ENCODE results near the gene SUMO3.

SUMO3 gene

GRCh38 chr21:44801468-44802395 lies 16.1 kb downstream of the SUMO3 start, which contains the start of gene UBE2G2:
TSS of gene UBE2G2 (minus strand) at chr21:44801820. CDS start at chr21:44801748, 72 bp downstream.
- peak; percentile 89 for DNase-seq

GRCh38 chr21:44800971-44801467 lies 16.8 kb downstream of the SUMO3 start:
- no peak for DNase-seq

DNA sequence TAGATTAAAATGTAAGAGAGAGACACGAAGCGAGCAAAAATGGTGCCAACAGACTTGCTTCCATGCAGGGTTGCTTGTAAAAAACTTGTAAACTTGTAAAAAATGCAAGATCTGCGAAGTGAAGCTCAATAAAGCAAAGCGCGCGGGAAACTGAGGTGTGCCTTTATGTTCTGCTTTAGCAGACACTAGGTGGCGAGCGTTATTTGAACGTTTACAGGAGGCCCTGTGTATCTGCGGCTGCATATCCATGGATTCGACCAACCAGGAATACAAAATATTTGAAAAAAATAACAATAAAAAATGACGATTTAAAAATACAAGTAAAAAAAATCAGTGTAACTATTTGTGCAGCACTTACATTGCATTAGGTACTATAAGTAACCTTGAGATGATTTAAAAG lies 17.8 kb downstream of the SUMO3 start:
- peak; percentile 42 for DNase-seq

DNA sequence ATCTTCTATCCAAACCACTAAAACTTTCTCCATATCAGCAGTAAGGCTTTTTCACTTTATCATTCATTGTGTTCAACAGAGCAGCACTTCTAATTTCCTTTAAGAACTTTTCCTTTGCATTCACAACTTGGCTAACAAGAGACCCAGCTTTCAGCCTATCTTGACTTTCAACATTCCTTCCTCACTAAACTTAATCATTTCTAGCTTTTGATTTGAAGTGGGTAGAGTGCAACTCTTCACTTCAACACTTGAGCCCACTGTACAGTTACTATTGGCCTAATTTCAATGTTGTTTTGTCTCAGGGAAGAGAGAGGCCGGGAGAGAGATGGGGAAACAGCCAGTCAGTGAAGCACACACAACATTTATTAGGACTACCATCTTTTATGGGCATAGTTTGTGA lies 18.2 kb downstream of the SUMO3 start:
- no peak for DNase-seq

DNA sequence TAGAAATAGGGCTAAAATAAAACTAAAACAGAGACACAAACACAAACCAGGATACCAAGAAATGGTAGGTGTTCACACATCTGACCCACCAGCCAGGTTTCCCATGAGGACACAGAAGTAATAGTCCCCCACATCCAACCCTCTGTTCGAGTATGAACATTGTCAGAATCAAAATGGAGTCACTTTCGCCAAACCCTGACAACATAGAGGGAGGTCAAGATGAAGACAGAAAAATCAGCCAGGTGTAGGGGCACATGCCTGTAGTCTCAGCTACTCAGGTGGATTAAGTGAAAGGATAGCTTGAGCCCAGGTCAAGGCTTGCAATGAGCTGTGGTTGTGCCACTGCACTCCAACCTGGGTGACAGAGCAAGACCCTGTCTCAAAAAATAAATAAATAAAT lies 20.1 kb downstream of the SUMO3 start:
- DNase-seq = no peak

DNA sequence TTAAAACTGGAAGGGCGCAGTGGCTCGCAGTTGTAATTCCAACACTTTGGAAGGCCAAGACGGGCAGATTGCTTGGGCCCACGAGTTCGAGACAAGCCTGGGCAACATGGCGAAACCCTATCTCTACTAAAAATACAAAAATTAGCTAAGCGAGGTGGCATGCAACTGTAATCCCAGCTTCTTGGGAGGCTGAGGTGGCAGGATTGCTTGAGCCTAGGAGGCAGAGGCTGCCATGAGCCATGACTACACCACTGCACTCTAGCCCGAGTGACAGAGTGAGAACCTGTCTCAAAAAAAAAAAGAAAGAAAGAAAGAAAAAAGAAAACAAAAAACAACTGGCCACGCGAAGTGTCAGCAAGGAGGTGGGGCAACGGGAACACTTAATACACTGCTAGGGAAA lies 22.5 kb downstream of the SUMO3 start:
- DNase-seq = no peak

DNA sequence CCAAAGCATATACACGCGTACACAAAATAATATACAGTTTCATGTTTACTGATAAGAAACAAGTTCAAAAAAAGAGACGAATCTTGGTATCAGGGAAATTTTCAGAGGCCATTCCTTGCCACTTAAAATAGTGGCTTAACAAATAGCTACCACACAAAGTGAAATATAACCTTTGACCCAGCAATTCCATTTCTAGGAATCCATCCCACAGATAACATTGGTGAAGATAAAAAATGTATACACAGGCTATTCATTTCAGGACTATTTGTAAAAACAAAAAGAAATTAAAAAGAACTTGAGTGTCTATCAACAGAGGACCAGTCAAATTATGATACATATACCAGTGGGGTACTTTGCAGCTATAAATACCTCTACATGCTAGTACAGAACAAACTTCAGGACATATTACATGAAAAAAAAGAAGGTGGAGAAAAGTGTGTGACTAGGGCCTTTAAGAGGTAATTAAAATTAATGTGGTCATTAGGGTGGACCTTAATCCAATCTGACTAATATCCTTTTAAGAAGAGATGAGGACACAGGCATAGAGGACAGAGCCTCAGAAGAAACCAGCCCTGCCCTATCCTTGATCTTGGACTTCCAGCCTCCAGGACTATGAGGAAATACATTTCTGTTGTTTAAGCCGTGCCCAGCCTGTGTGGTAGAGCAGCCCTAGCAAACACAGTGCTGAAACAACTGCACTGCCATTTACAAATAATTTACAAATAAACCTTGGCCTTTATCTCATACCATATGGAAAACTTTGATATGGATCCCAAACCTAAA lies 24.1 kb downstream of the SUMO3 start:
- no peak for DNase-seq

- peak; percentile 57 for DNase-seq
Measured at GRCh38 chr21:44792702-44793591, 24.9 kb downstream of the SUMO3 start.

GRCh38 chr21:44791993-44792392 lies 25.9 kb downstream of the SUMO3 start:
- DNase-seq = no peak

DNA sequence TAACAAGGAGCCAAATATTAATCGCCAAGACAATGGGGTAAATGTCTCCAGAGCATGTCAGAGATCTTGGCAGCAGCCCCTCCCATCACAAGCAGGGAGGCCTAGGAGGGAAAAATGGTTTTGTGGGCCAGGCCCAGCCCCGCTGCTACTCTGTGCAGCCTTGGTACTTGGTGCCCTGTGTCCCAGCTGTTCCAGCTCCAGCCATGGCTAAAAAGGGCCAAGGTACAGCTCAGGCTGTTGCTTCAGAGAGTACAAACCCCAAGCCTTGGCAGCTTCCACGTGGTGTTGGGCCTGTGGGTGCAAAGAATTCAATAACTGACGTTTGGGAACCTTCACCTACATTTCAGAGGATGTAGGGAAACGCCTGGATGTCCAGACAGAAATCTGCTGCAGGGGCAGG lies 26.6 kb downstream of the SUMO3 start:
- DNase-seq = no peak

DNA sequence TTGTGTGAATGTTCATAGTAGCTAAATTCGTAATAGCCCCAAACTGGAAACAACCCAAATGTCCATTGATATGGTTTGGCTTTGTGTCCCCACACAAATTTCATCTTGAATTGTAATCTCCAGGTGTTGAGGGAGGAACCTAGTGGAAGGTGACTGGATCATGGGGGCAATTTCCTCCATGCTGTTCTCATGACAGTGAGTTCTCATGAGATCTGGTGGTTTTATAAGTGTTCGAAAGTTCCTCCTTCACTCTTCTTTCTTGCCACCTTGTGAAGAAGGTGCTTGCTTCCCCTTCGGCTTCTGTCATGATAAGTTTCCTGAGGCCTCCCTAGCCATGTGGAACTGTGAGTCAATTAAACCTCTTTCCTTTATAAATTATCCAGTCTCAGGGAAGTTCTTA lies 27.5 kb downstream of the SUMO3 start:
- no peak for DNase-seq

GRCh38 chr21:44789880-44790279 lies 28.0 kb downstream of the SUMO3 start:
- no peak for DNase-seq

DNA sequence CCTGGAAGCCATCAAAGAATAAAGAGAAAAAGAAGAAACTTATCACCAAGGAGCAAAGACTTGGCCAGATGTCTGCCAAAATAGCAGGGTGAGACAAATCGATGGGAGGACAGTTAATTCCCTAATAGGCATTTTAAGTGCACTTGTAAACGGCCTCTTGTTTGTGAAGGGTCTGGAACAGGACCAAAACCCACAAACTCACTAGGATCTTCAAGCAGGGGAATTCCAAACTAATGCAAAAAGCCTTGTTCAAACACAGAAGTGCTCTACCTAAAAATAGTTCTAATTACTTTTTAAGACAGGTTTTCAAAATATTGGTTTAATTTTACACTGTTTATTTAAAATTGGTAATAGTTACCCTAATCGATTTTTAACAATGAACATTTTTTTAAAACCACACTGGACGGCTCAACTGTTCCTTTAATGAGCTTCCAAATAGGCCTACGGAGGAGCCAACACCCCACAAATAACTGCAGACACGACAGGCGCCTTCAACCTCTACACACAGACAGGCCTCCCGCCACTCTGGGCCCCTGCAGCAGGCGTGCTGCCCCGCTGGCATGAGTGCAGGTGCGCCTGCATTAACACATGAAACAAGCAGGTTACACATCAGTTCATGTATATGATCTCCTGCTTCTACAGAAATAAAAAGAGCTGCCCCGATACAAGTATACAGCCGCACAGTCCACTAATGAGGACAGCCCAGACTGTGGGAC lies 32.1 kb downstream of the SUMO3 start:
- no peak for DNase-seq

DNA sequence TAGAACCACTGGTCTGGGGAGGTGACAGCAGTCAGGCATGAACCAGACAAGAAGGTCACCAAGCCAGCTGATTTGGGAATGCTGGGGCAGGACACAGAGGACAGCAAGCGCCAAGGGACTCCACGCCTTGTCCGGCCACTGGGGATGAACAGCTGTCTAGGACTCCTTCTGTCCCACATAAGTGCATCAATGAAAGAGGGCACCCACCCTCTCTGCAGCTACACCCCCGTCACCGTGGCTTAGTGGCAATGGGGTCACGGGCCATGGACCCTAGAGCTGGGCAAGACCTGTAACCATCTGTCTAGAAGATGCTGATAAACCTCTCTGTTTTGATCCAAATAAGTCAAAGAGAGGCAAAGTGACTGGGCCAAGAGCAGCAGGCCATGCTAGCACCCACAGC lies 33.1 kb downstream of the SUMO3 start:
- no peak for DNase-seq

- no peak for DNase-seq
Measured at GRCh38 chr21:44783020-44783696, 34.7 kb downstream of the SUMO3 start.

GRCh38 chr21:44780767-44781459 lies 36.9 kb downstream of the SUMO3 start:
- no peak for DNase-seq

DNA sequence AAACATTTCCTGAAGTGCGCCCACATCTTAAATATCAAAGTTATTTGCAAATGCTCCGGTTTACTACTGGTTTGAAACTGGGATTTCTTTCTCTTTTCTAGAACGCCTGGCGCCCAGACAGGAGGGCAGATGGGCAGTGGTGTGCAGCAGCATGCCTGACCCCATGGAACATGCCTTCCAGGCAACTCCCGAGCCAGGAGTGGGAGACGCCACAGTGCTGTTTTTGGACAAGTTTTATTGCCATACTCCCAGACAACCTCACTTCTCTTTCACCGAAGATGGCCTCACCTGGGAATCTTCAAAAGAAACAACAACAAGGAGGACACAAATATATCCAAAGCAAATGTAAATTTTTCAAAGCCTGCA lies 37.7 kb downstream of the SUMO3 start:
- no peak for DNase-seq

DNA sequence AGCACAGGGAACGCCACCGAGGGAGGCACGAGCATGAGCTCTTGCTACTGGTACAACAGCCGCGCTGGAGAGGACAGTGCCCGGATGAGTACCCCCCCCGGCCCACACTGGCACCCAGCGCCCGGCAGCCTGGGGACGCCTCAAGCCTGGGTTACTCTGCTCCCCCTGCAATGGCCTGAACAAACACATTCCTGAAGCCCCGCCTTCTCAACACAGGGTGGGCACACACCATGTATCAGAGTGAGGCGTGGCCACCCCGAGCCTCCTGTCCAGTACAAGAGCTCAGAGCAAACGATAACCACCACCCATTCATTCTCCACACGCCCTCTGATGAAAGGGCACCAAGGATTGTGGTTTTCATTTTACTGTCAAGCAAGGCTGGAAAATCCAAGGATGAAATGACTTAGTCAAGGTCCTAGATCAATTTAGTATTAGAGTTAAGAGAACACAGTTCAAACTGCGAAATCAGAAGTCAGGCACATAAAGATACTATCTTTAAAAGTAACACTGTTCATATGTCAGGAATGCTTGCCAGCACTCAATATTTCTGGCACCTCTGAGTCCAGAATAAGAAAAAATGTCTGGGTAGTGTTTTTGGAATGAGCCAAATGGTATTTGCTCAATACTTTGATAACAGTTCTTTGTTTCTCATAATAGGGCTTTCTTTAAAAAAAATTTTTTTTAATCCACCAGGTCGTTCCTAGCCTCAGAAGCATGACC lies 38.3 kb downstream of the SUMO3 start:
- no peak for DNase-seq

DNA sequence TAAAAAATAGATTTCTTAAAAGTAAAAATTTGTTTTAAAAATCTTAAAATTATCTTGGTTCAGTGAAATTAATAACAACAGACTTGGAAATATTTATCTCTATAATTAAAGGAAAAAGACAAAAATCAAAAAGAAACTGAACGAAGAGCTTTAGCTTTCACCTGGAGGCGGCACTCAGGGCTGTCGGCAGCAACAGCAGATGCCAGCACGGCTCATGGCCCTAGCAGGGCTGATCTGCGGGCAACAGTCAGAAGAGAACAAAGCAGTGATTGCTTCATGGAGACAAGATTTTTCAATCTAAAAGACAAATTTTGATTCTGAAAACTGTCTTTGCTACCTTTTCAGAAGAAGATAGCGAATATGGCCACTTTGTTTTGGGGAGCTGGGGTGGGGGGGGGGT lies 38.9 kb downstream of the SUMO3 start:
- no peak for DNase-seq

DNA sequence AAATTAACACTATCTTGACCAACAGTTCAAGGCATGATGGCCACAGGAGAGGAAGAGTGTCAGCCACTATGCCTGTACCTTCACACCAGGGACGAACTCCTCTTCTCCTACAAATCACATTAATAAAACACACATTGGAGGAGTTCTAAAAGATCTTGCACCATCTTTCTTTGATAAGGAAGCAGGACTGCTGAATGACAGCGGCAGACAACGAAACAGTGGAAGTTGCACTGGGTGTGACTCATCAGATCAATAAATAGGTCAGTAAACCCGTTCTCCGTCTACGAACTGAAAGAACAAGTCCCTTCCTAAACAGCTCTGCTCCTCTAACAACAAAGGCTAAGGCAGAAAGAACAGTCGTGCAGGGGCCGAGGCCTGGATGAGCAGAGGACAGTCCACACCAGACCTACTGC lies 39.4 kb downstream of the SUMO3 start:
- DNase-seq = no peak

Measured in stimulated activated CD8-positive, alpha-beta memory T cell treated with anti-CD3 and anti-CD28 coated beads, Interleukin-4, amount 100 ng/mL, for 48 hours (primary cell).